ENCODE data around the gene KERA.

- TF ChIP-seq EZH2 (IDR thresholded peaks at IDR 0.05) (no peak), POLR2AphosphoS5 (IDR thresholded peaks at IDR 0.05; ENCODE audit: borderline replicate concordance, low read depth, low read length) (no peak), FOXP2 (optimal IDR thresholded peaks at IDR 0.05; ENCODE audit: control extremely low read depth, extremely low read length, insufficient read depth) (no peak)
Observed at GRCh38 chr12:91004872-91005271, 53.0 kb downstream of the KERA start, which contains the start of gene EPYC.
